ENCODE results near the gene ANKRD28. TPM values are rescaled to one million over a fixed set of nuclear protein-coding genes. Genes with fewer than 3 reads are reported as not detected.

The ANKRD28 gene
- total and polyA plus RNA-seq, 2 of the 13 experiments (the other 11 are each of a cell fraction or from before 2014, with no cell fraction given) = 21.0 to 28.9 TPM

GRCh38 chr3:15647611-15648167 is 150.1 kb downstream of the ANKRD28 start (continued):
- TF ChIP-seq HIVEP1 (CRISPR knock-in tag; IDR thresholded peaks at IDR 0.05) = no peak
- TF ChIP-seq BRCA1 (CRISPR knock-in tag; IDR thresholded peaks at IDR 0.05) = no peak
- TF ChIP-seq ZSCAN5A (CRISPR knock-in tag; IDR thresholded peaks at IDR 0.05; ENCODE audit: borderline replicate concordance) = no peak
- no peak for TF ChIP-seq ZNF672 (CRISPR knock-in tag; IDR thresholded peaks at IDR 0.05)
- no peak for TF ChIP-seq ZNF138 (CRISPR knock-in tag; IDR thresholded peaks at IDR 0.05; ENCODE audit: low read depth)
- no peak for TF ChIP-seq MYPOP (CRISPR knock-in tag; IDR thresholded peaks at IDR 0.05)
- TF ChIP-seq ZFP82 (CRISPR knock-in tag; IDR thresholded peaks at IDR 0.05; ENCODE audit: borderline replicate concordance) = no peak

- CTCF ChIA-PET (ENCODE audit: low intra/inter-chr PET ratio, low total read pairs) = no interaction called here
- BruUV-seq (replicated peaks) = no TSS peak
- peaks cover 10% of the 10 kb centered on the region for H3K4me1 ChIP-seq (ENCODE audit: insufficient read depth, low read length)
- no peaks in the 10 kb centered on the region for H3K79me2 ChIP-seq (ENCODE audit: insufficient read depth, low read length)
- POLR2A ChIA-PET = no interaction called here
- FAIRE-seq (no peak), DNase-seq (ENCODE audit: low spot score) (no peak), ATAC-seq (no peak)
- H3K36me3 ChIP-seq (replicated peaks in 1 of 2; ENCODE audit: control insufficient read depth in 1 of 2, insufficient read depth in 2 of 2, low read length in 2 of 2) = 0 out of 5 replicates have a peak, but pooled peaks cover 0 to 1% of the 10 kb centered on the region in 2 experiments
- intact Hi-C loops (cut with micrococcal nuclease; ENCODE audit: unreplicated experiment) = no loop called here
- no peak overlapping the region for H2AFZ ChIP-seq (ENCODE audit: low read length)
- H3K4me3 ChIP-seq (replicated peaks in 1 of 3; ENCODE audit: insufficient read depth in 1 of 3, low read depth in 2 of 3, low read length in 3 of 3) = no peak overlapping the region
- H3K27ac ChIP-seq (ENCODE audit: extremely low read length, insufficient read depth, low read length) = no peak overlapping the region
- no peaks in the 10 kb centered on the region for H3K27me3 ChIP-seq (ENCODE audit: control insufficient read depth in 1 of 2, insufficient read depth in 2 of 2, low read length in 2 of 2)
- no peaks in the 10 kb centered on the region for H4K20me1 ChIP-seq (ENCODE audit: insufficient read depth, low read length)
- in situ Hi-C loops (cut with HindIII; ENCODE audit: extremely low pct_ligation_motif_present, low pct_unique_long_range_greater_than_20kb) = loop anchor here (25.0 kb wide), 1 partner anchor 590 kb away; no protein-coding TSS in a partner anchor
- no peak overlapping the region for H3K9ac ChIP-seq (ENCODE audit: insufficient read depth, low read depth, low read length)
- H3K4me2 ChIP-seq (ENCODE audit: low read depth, low read length) = no peak overlapping the region
- 76% methylated on average over 6 of the region's 13 CpGs for WGBS (ENCODE audit: low lambda C conversion rate)
- no peaks in the 10 kb centered on the region for H3K9me3 ChIP-seq (ENCODE audit: low read length)
- no peak for TF ChIP-seq ZSCAN9 (CRISPR knock-in tag; IDR thresholded peaks at IDR 0.05; ENCODE audit: borderline replicate concordance)
- TF ChIP-seq GRHL1 (CRISPR knock-in tag; conservative IDR thresholded peaks at IDR 0.05) = no peak
- TF ChIP-seq IKZF5 (CRISPR knock-in tag; IDR thresholded peaks at IDR 0.05) = no peak
- no peak for TF ChIP-seq ZNF770 (CRISPR knock-in tag; IDR thresholded peaks at IDR 0.05)
- no peak for TF ChIP-seq ZNF782 (CRISPR knock-in tag; IDR thresholded peaks at IDR 0.05; ENCODE audit: borderline replicate concordance)
- no peak for TF ChIP-seq E2F5 (CRISPR knock-in tag; conservative IDR thresholded peaks at IDR 0.05)
Measured at GRCh38 chr3:15646851-15647511, 150.8 kb downstream of the ANKRD28 start.

All from HepG2 (cell line).